Sigmoid colon (tissue), 4 donors: ENCODE data around the gene ODAD2.

Experiments
- CTCF ChIP-seq, 4 experiments: fragments of 450-650 bp in 3 of 4; fragments of 200-600 bp in 1 of 4; IDR thresholded peaks; one replicate each; pipeline ENCODE4 v1.5.1; 2016 to 2019; ENCODE audit warnings: antibody characterized with exemption in 4 of 4, mild to moderate bottlenecking in 3 of 4, moderate library complexity in 2 of 4
- EP300 ChIP-seq, 4 donors: sonication (generic); formaldehyde crosslinking; IDR thresholded peaks; one replicate each; pipeline ENCODE4 v1.6.1; 2017; ENCODE audit warnings: antibody characterized with exemption in 4 of 4
- POLR2A ChIP-seq, 2 donors: fragments of 450-650 bp; IDR thresholded peaks; one replicate each; pipeline ENCODE4 v1.6.1; 2016; ENCODE audit warnings: antibody characterized with exemption in 2 of 2, mild to moderate bottlenecking in 2 of 2, moderate library complexity in 2 of 2
- POLR2AphosphoS5 ChIP-seq, 4 donors: sonication (generic); formaldehyde crosslinking; IDR thresholded peaks; one replicate each; pipeline ENCODE4 v1.6.1; 2017; ENCODE audit warnings: antibody characterized with exemption in 4 of 4

GRCh38 chr10:27801171-27801785 is 197.6 kb downstream of the ODAD2 start:
- no peak for TF ChIP-seq POLR2A (IDR thresholded peaks at IDR 0.05)
- no peak for TF ChIP-seq CTCF (IDR thresholded peaks at IDR 0.05)
- TF ChIP-seq EP300 (IDR thresholded peaks at IDR 0.05), result no peak
- TF ChIP-seq POLR2AphosphoS5 (IDR thresholded peaks at IDR 0.05), result no peak
